Brain microvascular endothelial cell (primary cell): ENCODE results near the gene CLSTN2.

ENCODE experiments used
- DNase-seq: peaks from one replicate; pipeline ENCODE4 v3.0.0-alpha.2; 2020
- H3K27ac ChIP-seq: fragments of 250-450 bp; sonication (Bioruptor Pico); 2 replicates; pipeline ENCODE4 v1.5.1; 2020; ENCODE audit warnings: mild to moderate bottlenecking, moderate library complexity
- H3K27me3 ChIP-seq: fragments of 250-450 bp; sonication (Bioruptor Pico); replicated peaks from 2 replicates; pipeline ENCODE4 v1.5.1; 2020; ENCODE audit warnings: mild to moderate bottlenecking
- H3K36me3 ChIP-seq: fragments of 250-450 bp; sonication (Bioruptor Pico); replicated peaks from 2 replicates; pipeline ENCODE4 v1.5.1; 2020; ENCODE audit warnings: mild to moderate bottlenecking
- H3K4me3 ChIP-seq: 2 replicates; pipeline ENCODE4 v1.5.1; 2011; ENCODE audit warnings: low read depth, mild to moderate bottlenecking, control low read depth, low read length, moderate library complexity
- in situ Hi-C: cut with HindIII; loops from 2 replicates; pipeline ENCODE4 v1.10.0; 2017; ENCODE audit warnings: low sequenced_read_pairs, low pct_ligation_motif_present
- TF ChIP-seq, protein P1 (sequence below): IDR thresholded peaks from 2 replicates; pipeline ENCODE4 v1.5.1; 2011; ENCODE audit warnings: low read depth, mild to moderate bottlenecking, moderate library complexity, low read length, control low read depth, inconsistent platforms; ENCODE audit errors: missing control alignments

The CLSTN2 gene

GRCh38 chr3:140467796-140468315 lies 532.9 kb downstream of the CLSTN2 start:
- Histone ChIP-seq H3K27ac (no peak overlapping the region), H3K27me3 (no peaks in the 10 kb centered on the region), H3K4me3 (no peak overlapping the region), H3K36me3 (no peaks in the 10 kb centered on the region)
- in situ Hi-C loops = no loop called here
- TF ChIP-seq, protein P1, sequence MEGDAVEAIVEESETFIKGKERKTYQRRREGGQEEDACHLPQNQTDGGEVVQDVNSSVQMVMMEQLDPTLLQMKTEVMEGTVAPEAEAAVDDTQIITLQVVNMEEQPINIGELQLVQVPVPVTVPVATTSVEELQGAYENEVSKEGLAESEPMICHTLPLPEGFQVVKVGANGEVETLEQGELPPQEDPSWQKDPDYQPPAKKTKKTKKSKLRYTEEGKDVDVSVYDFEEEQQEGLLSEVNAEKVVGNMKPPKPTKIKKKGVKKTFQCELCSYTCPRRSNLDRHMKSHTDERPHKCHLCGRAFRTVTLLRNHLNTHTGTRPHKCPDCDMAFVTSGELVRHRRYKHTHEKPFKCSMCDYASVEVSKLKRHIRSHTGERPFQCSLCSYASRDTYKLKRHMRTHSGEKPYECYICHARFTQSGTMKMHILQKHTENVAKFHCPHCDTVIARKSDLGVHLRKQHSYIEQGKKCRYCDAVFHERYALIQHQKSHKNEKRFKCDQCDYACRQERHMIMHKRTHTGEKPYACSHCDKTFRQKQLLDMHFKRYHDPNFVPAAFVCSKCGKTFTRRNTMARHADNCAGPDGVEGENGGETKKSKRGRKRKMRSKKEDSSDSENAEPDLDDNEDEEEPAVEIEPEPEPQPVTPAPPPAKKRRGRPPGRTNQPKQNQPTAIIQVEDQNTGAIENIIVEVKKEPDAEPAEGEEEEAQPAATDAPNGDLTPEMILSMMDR = no peak
- DNase-seq = no peak

- Histone ChIP-seq H3K4me3 (no peak overlapping the region), H3K36me3 (no peaks in the 10 kb centered on the region), H3K27me3 (no peaks in the 10 kb centered on the region), H3K27ac (no peak overlapping the region)
- DNase-seq = no peak
- in situ Hi-C loops = no loop called here
- TF ChIP-seq, protein P1 = no peak
Observed at GRCh38 chr3:140468407-140468806, 533.4 kb downstream of the CLSTN2 start.

DNA sequence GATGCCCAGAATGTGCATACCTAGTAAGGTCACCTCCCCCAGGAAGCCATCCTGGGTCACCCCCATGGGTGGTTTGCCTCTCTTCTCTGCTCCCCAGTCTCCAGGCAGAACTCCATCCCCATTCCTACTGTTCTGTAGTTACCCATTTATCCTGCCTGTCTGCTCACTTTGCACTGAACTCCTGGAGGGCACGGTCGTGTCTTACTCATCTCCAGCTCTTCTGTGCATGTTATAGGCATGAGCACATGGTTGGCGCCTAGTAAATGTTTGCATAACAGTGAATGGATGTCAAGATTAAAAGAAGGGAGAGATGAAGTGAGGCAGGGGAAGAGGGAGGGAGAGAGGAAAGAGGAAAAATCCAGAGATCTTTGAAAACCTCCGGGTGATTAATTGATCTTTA lies 534.5 kb downstream of the CLSTN2 start:
- Histone ChIP-seq H3K4me3 (no peak overlapping the region), H3K27ac (no peak overlapping the region), H3K36me3 (no peaks in the 10 kb centered on the region), H3K27me3 (no peaks in the 10 kb centered on the region)
- DNase-seq = peak; percentile 12
- TF ChIP-seq, protein P1 = no peak
- in situ Hi-C loops = no loop called here

DNA sequence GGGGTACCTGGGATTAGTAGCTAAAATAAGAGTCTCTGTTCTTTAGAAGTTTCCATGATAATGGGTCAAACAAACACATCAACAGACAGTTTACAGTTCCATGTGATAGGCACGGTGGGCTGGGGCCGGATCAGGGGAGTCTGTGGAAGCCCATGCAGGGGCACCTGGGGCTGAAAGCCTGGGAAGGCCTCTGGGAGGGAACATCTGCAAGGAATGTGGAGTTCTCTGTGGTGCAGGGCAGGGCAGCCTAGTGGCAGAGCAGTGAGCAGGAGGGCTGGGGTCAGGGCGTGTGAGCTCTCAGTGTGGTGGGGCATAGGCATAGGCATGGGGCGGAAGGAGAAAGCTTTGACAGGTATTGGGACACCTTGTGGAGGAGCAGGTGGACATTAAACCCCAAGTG lies 535.2 kb downstream of the CLSTN2 start:
- Histone ChIP-seq H3K36me3 (no peaks in the 10 kb centered on the region), H3K27me3 (no peaks in the 10 kb centered on the region), H3K4me3 (no peak overlapping the region), H3K27ac (no peak overlapping the region)
- in situ Hi-C loops = no loop called here
- DNase-seq = no peak
- TF ChIP-seq, protein P1 = no peak

- H3K27ac ChIP-seq = no peak overlapping the region
- peak; percentile 14 for DNase-seq
- no peaks in the 10 kb centered on the region for H3K27me3 ChIP-seq
- in situ Hi-C loops = no loop called here
- H3K36me3 ChIP-seq = no peaks in the 10 kb centered on the region
- H3K4me3 ChIP-seq = no peak overlapping the region
- TF ChIP-seq, protein P1 = no peak
Observed at GRCh38 chr3:140470962-140471361, 536.0 kb downstream of the CLSTN2 start.
